GM15510 (cell line): ENCODE data around the gene DRAM2.

Experiments
- POLR2A ChIP-seq: IDR thresholded peaks from 3 replicates; pipeline ENCODE4 v1.6.1; 2011; ENCODE audit warnings: borderline replicate concordance; ENCODE audit not compliant: insufficient read length; ENCODE audit errors: extremely low read depth

The DRAM2 gene

GRCh38 chr1:111154021-111154999 is 14.4 kb upstream of the DRAM2 start:
- TF ChIP-seq POLR2A: no peak

- TF ChIP-seq POLR2A: no peak
Observed at GRCh38 chr1:111151838-111152237, 11.9 kb upstream of the DRAM2 start.

- TF ChIP-seq POLR2A: no peak
Observed at GRCh38 chr1:111148376-111148881, 8.5 kb upstream of the DRAM2 start.

- no peak for TF ChIP-seq POLR2A
Observed at GRCh38 chr1:111147948-111148347, 8.1 kb upstream of the DRAM2 start.

GRCh38 chr1:111145963-111146768 is 6.3 kb upstream of the DRAM2 start:
- TF ChIP-seq POLR2A: no peak

- TF ChIP-seq POLR2A: no peak
Observed at GRCh38 chr1:111145542-111145941, 5.6 kb upstream of the DRAM2 start.

- no peak for TF ChIP-seq POLR2A
Observed at GRCh38 chr1:111142356-111142975, 2.6 kb upstream of the DRAM2 start.

GRCh38 chr1:111141245-111142220 is 1.6 kb upstream of the DRAM2 start:
- no peak for TF ChIP-seq POLR2A

GRCh38 chr1:111140680-111140967 is 731 bp upstream of the DRAM2 start:
- no peak for TF ChIP-seq POLR2A

GRCh38 chr1:111139324-111139955 is 453 bp downstream of the DRAM2 start:
- TF ChIP-seq POLR2A: no peak

GRCh38 chr1:111133866-111134265 is 6.0 kb downstream of the DRAM2 start:
- no peak for TF ChIP-seq POLR2A

- no peak for TF ChIP-seq POLR2A
Observed at GRCh38 chr1:111131693-111132092, 8.2 kb downstream of the DRAM2 start.

- TF ChIP-seq POLR2A: no peak
Observed at GRCh38 chr1:111129376-111129775, 10.5 kb downstream of the DRAM2 start.
